LNCaP clone FGC (cell line): ENCODE measurements around the gene CRYZ.

Source experiments
- DNase-seq: peaks from one replicate; pipeline ENCODE4 v3.0.0-alpha.2; 2011; ENCODE audit warnings: low read depth
- H3K4me3 ChIP-seq: 2 replicates; pipeline ENCODE4 v1.5.1; 2011; ENCODE audit warnings: mild to moderate bottlenecking, low read depth, low read length, control low read depth
- CTCF ChIP-seq: IDR thresholded peaks from 2 replicates; pipeline ENCODE4 v1.5.1; 2012; ENCODE audit warnings: mild to moderate bottlenecking; ENCODE audit not compliant: control insufficient read depth, insufficient read depth; ENCODE audit errors: extremely low read depth

CRYZ gene

GRCh38 chr1:74690909-74691308, 41.9 kb downstream of the CRYZ start:
- TF ChIP-seq CTCF: no peak
- no peak for DNase-seq
- no peak overlapping the region for H3K4me3 ChIP-seq

GRCh38 chr1:74690364-74690696, 42.5 kb downstream of the CRYZ start:
- no peak for DNase-seq
- TF ChIP-seq CTCF: no peak
- no peak overlapping the region for H3K4me3 ChIP-seq

- peak; percentile 30 for DNase-seq
- TF ChIP-seq CTCF: peak; percentile 88
- H3K4me3 ChIP-seq: no peak overlapping the region
Observed at GRCh38 chr1:74689621-74690363, 43.1 kb downstream of the CRYZ start.

GRCh38 chr1:74686928-74687327, 45.9 kb downstream of the CRYZ start:
- H3K4me3 ChIP-seq: no peak overlapping the region
- no peak for TF ChIP-seq CTCF
- no peak for DNase-seq

- no peak for TF ChIP-seq CTCF
- H3K4me3 ChIP-seq: no peak overlapping the region
- no peak for DNase-seq
Observed at GRCh38 chr1:74684301-74684700, 48.5 kb downstream of the CRYZ start.

GRCh38 chr1:74683656-74684055, 49.2 kb downstream of the CRYZ start:
- no peak overlapping the region for H3K4me3 ChIP-seq
- no peak for TF ChIP-seq CTCF
- no peak for DNase-seq

- no peak for TF ChIP-seq CTCF
- H3K4me3 ChIP-seq: no peak overlapping the region
- DNase-seq: no peak
Observed at GRCh38 chr1:74681851-74682250, 51.0 kb downstream of the CRYZ start.
